NCI-H187 treated with DMSO at 0.1 percent for 48 hours (cell line): Measurements from ENCODE around the gene TBC1D16.

Experiments used
- DNase-seq: peaks from one replicate; lab custom pipeline; 2025; lab: John Stamatoyannopoulos, UW

Gene TBC1D16

DNA sequence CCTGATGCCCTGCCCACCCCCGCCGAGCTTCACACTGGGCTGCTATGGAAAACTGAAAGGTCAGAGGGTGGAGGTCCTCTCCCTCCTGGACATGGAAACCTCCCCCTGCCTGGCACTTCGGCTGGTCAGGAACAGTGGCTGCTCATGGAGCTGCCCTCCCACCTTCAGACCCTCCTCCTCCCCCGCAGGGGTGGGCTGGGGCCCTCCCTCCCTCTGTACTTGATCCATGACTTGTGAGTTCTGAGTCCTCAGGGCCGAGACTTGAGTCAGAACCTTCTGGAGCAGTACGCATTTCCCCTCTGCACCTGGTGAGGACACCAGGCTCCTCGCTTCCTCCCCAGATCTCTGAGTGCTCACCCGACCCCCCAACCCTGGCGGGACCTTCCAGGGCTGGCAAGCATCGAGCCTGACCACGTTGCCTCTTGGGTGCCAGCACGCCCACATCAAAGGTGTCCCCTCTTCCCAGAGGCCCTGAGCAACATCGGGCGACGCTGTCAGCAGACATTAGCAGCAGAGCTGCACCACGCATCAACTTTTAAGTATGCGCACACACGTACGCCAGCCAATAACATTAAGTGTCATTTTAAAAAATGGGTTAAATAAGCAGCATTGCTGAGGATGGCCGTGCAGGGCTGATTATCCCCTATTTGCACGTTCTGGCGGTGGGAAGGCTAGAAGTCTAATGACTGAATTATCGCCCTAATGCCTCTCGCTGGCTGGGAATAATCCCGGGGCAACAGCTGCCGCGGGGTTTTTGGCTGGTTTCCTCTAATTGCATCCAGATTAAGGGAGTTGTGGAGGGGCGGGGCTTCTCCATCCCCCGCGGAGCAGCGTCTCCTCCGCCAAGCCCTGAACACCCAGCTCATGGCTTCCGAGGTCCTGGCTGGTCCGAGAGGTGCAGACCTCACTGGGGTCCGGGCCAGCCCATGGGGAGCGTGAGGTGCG lies 98.0 kb downstream of the TBC1D16 start:
- no peak for DNase-seq

DNA sequence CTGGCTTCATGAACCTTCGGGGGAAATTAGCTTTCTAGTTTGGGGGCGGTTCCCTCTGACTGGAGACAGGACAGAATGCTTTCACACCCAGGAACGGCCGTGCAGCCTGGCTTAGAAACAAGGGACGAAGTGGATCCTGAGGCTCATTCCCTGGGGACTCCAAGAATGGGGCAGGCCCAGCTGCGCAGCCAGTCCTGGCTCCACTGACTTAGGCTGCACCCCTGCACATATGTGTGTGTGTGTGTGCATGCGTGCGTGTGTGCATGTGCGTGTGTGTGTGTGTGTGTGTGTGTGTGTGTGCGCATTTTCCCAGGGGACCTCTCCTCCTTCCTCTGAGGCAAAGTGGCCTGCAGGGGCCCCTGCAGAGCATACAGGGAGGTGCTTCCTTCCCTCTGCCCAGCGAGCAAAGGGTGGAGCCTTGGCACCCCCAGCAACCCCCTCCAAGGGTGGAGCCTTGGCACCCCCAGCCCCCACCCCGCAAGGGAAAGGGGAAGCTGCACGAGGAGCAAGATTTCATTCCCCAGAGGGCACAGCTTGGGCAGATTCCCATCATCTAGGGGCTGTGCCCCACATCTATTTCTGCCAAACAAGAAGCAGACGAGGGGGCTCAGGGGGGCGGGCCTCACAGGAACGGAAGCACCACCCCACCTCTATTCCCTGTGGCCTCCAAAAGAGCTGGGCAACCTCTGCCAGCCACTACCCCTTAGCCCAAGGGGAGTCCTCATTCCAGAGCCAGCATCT lies 98.9 kb downstream of the TBC1D16 start:
- DNase-seq, result no peak

DNA sequence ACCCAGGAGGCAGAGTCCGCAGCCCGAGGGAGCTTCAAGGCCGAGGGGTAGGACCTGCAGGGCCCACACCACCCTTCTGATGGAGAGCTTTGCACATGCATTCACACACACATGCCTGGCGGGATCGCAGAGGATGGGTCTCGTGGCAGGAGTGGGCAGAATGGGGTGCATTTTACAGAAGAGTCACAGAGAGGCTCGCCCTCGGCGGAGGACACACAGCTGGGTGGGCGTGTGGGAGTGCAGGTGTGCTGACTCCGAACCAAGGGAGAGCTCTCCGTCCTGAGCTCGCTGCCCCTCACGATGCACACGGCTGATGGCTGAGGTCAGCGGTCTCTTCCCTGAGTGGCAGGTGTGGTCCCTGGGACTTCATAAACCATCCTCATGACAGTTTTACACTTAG lies 99.6 kb downstream of the TBC1D16 start:
- no peak for DNase-seq

DNA sequence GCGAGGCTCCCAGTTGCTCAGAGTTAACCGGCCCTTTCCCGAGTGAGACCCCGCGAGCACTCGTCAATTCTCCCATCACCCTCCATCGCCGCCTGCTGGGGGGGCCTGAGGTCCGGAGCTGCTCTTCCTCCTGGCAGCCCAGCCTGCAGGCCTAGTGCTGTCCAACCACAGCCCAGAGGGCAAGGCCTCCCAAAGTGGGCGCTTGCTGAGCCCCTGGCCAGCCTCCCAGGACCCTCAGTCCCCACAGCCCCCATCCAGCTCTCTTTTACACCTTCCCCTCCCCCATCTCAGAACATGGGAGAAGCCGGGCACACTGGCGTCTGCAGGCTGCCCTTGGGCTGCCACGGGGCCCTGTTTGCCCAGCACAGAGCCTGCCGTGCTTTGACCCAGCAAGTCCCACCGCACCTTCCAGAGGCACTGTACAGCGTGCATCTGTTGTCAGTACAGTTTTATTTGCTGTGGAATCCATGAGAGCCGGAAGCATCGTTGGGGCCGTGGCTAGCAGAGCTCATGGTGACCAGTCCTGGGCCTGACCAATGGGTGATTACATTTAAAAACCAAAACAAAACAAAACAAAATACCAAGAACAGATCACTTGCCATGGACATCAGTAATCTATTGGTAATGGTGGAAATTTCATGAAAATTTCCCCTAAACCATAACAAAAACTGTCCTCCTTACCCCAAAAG lies 100.3 kb downstream of the TBC1D16 start:
- no peak for DNase-seq

DNA sequence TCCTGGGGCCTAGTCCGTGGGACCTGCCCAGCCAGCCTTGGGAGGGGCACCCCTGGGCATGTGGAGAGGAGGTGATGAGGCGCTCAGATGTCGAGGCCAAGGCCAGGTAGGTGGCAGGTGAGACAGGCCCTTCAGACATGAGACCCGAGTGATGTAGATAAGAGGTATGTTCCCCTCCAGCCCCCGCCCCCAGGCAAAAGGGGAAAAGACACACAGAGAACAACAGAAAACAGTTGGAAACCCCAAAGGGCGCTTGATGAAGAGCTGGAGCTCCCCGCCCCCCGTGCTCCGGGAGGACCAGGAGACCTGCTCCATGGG lies 101.1 kb downstream of the TBC1D16 start:
- no peak for DNase-seq

DNA sequence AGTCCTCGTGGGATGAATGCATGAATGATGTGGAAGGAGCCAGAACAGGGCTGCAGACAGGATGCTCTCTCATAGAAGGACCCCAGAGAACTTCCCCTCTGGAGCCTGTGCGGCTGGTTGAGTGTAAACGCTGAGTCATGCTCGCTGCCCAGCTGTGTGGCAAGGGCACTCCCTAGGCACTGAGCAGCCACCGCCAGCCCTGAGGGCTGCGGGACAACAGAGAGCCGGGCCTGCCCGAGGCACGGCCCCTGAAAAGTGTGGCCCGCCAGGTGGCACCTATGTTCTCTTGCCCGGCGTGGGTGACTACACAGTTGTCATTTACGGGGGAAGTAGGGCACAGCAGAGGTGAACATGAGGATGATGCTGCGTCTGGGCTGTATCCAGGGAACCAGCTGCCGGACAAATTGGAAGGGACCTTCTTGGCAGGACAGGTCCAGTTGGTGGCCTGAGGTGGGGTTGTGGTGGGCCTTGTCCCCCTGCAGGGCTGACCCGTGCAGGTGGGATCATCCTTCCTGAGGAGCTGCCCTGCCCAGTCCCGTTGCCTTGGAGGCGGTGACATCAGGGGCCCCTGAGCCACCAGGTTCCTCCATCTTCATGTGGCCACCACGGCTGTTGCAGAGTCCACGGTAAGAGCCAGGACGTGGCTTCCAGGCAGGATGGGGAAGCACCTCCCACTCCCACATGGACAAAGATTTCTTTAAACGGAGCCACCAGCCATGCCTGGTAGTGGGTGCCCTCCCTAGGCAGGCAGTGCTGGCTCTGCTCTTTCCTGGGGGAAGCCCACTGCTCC lies 101.6 kb downstream of the TBC1D16 start:
- DNase-seq, result no peak

DNA sequence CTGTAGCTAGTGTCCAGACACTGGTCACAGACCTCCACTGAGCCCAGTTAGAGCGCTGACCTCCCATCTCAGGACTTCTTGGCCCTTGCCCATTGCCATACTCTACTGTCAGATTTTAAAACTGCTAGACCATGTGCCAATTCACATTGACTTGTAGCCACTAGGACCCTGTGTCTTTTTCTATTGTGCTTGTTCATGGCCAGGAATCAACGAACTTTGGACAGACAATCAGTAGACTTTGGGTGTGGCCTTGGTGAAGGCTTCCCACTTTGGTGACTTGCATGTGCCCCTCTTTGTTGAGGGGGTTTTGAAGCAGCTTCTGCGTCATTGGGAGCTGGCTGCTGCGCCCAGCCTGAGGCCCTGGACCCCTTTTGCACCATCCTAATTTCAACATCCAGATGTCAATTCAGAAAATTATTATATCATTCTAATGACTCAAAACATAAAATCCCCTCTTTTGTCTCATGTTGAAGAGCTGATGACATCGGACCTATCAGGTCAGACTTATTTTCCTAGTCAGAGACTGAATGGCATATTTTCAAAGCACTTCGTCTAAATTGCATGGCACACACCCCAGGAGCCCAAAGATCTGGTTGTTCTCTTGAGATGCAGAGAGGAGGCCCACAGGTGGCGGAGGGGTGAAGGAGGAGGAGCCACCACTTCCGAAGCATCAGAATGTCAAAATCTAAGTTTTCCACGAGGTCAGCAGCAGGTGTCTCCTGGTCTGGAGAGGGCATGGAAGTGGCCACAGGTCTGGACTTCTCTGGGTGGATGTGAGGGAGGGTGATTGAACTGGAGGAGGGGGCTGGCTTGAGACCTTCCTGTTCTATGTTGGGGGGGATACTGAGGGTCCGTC lies 103.0 kb downstream of the TBC1D16 start:
- DNase-seq, result no peak

DNA sequence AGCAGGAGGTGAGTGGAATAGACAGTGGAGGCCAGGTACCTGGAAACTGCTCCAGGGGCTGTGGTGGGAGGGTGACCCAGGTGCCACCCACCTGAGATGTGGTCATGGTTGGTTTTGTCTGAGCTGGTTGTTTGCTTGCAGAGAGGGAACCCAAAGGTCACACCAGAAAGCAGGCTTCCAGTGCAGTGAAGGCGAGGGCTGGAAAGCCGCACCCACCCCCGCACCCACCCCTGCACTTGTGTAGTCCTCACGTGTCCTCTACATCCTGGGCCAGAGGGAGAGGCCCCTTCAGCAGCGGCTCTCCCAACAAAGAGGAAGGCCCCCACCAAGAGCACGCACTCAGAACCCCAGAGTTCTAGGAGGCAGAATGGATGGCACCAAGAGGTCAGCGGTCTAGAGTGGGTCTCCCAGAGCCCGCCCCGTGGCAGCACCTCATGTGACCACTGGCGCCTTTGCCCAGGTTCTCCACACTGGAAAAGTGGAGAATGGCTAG lies 103.8 kb downstream of the TBC1D16 start:
- DNase-seq, result no peak

DNA sequence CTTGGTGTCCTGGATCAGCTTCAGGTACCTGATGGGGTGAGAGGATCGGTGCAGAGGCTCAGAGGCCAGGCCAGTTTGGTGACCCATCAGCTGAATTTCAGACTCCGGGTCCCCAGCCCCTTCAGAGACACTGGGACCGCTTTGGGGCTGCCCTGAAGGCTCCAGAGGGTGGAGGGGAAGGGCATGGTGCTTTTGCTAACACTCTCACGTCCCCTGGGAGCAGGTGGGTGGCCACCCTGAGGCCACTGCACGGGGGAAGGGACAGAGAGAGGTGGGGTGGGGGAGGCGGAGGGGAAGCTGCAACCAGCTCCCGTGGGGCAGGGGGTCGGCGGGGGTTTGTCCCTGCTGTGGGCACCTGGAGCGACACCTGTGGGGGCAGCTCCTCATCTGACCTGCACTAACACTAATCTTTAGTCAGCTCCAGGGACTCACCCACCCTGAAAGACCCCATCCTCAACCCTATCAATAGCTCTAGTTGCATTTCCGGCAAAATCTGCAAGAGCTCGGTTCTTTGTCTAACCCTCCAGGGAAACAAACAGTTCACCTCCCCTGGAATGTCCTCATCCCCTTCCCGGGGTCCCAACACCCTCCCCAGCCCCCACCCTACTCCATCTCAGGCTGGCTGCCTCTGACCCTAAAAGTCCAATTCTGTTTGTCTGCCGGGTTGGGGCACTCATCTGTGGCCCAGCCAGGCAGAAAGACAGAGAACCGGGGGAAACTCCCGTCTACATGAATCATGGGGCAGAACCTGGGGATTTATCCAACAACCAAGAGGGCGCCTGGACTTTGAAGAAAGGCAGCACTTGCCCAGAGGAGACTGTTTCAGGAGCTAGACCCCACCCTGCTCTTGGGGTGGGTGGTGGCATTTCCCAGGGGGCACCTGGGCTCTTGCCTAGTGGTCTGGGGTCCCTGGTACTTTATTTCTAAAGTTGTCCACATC lies 104.5 kb downstream of the TBC1D16 start:
- no peak for DNase-seq

DNA sequence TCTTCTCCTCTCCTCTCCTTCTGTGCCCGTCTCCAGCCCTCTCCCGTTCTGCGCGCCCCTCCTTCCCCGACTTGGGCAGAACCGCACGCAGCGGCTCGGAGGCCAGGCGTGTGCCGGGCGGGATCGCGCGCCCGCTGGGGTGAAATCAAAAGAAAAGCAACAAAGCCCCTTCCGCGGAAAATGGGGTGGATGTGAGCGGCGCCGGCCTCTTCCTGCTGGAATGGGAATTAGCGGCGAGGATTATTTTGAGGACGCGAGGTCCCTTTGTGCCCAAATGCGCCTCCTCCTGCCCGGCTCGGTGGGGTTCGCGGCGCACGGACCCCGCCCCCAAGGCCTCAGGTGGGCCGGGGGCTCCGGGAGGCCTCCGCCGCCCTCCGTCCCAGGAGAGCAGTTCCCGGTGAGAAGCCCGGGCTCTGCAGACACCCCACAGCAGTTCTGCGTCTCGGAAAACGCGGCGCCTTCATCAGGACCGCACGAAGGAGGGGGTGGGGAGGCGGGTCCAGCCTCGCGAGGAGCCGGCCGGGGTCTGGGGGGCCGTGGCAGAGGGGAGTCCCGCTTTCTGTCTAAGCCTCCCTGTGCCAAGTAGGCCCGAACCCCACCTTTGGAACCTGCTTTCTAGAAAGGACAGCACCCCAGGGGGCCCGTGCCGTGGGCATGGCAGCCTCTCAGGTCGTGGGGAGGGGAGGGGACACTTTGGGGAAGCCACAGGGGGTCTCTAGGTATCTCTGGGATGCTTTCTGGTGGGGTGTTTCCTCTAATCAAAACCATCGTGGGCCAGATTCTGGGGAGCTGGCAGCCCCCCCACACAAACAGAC lies 105.4 kb downstream of the TBC1D16 start:
- no peak for DNase-seq

DNA sequence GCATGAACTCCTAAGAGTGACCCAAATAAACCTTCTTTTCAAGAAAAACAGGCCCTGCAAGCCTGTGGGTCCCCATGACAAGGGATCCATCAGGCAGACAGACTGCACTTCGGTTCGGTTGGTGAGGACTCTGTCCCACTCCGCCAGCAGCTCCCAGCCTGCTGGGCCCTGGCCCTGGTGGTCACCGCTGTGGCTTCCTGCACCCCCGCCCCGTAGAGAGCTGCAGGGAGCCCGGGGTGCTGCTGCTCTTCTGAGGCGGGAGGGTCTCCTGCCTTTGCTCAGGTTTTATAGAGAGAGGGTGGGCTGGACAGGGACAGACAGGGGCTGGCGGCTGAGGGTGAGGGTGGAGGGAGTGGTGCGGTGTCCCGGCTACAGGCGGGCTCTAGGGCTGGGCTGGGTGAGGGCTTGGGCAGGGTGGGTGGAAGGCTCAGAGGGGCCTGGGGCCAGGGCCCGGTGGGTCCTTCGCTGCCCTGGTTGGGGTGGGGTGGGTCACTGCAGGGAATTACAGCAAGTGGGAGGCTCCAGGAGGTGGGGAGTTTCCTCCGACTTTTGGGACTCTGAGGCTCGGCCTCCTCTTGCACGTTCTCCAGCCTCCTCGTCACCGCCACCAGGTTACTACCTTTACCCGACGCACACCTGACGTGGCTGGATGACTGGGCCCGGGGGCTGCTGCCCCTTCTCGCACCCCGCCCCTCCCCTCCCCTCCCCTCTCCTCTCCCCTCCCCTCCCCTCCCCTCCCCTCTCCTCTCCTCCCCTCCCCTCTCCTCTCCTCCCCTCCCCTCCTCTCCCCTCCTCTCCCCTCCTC lies 106.2 kb downstream of the TBC1D16 start:
- DNase-seq, result no peak

DNA sequence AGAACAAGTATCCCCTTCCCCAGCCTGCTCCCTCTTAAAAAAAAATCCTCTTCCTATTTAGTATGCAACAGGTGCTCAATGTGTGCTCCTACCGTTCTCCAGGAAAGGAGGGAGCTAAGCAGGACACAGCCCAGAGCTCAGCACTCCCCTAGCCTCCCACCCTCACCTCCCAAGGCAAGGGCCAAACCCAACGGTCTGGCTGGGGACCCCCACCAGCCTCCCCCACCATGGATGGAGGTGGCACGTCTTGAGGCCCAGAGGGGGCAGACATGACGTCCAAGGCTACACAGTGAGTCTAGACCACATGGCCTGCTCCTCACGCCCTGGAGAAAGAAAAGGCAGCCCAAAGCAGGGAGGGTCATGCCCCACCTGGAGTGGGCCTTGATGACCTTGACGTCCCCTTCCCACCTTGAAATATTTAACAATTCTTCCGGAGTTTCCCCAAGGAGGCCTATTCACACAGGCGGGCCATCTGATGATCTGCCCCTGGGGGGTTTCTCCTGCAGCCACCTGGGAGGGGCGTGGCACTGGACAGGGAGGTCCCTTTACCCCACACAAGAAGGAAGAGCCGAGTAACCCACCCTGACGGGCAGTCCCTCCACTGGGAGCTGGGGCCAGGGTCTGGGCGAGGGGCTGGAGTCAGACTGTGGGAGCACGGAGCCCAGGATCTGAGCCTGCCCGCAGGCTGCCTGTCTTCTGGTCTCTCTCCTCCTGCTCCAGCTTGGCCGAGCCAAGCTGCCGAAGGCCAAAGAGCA lies 107.0 kb downstream of the TBC1D16 start:
- no peak for DNase-seq

DNA sequence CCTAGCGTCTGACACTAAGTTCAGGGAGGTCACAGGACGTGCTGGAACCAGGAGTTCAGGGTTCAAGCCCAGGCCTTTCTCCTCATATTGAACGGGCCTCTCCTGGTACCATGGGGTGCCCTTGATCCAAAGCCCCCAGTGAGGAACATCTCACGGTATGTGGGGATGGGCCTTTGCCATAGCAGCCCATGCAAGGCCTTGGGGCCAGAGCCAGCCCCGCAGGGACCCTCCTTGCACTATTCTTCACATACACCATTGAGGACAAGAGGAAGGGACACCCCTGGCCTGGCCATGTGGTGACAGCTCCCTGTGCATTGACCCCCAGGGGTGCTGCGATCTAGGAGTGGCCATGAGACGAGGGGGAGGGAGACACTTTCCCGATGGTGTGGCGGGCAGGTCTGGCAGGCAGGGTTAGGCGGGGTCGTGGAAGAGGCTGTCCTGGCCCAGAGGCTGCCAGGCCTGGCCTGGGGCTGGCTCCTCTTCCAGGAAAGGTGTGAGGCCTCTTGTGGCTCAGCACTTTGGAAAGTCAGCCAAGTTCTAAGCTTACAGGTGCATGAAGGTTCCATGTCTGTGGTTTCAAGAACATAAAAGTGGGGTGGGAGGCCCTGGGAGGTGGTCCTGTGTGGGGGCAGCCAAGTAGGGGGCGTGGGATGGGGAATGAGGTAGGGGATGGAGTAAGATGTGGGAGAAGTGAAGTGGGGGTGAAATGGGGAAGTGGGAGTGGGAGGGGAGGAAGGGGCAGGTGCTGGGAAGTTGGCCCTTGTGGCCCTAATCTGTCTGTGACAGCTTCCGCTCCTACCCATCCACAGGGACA lies 107.8 kb downstream of the TBC1D16 start:
- no peak for DNase-seq

DNA sequence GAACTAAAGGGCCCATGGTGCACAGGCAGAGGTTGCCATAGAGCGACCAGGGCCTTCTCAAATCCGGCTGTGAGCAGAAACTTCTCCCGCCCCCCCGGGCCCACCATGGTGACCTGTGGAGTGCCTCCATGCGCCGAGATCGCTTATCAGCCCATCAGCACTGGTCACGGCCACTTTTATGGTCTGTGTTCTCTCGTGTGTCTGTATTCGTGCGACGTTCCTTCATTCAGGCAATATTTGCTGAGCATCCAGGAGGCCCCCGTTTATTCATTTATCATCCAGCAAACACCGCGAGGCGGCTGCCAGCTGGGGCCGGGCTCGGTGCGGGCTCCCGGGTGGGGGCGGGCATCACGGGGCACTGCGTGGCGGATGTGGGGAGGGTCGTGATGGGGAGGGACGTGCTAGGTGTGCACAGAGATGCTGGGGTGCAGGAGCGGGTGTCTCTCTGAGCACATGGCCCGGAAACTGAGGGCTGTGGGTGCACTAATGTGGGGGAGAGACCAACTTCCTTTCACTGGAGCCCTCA lies 108.5 kb downstream of the TBC1D16 start:
- DNase-seq, result no peak

DNA sequence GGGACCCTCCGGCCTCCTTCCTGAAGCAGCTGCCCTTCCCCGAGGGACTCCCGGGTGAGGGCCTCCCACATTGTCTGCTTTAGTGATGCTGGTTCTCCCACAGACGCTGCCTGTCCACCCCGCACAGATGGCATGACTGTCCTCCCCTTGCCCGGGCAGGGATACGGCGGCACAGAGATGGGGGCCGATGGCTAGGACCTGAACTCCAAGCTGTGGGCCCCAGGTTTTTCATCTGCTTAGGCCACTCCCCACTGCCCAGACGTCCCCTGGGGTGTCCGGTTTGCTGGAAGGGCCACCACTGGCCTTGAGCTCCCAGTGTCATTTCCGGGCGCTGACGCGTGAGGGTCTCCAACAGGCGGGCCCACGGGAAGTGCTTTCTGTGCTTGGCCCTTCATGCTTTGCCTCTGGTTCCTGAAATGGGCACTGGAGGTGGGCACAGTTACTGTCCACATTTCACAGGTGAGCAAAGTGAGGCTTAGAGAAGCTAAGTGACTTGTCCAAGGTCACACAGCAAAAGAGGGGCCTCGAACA lies 109.0 kb downstream of the TBC1D16 start:
- no peak for DNase-seq

DNA sequence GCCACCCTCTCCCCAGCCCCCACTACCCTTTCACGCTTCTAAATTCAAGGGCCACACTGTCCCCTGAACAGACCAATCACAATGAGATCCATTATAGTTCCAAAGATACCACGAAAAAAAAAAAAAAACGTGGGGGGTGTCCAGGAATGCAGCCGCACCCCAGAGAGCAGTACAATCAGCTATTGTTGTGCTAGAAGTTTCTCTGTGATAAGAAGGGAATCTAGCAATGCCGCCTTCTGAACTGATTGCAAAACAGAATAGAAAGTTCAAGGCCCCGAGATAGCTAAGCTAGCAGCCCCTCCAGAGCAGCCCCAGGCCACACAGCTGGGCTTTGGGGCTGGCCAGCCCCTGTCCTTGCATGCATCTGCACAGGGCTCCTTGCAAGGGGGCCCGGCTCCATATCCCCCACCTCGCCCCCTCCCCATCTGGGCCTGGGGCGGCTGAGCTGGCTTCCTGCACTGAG lies 109.5 kb downstream of the TBC1D16 start:
- no peak for DNase-seq
